Amygdala (tissue), 56 donors: ENCODE measurements around the gene IL20RA.
"Not testable (repeated sequence)": the region's sequence is repeated elsewhere in the genome, so short reads cannot be mapped to it uniquely, and the experiment has no call there.

Source experiments
- DNase-seq, 56 donors: peaks; one replicate each; lab custom pipeline; 2025; lab: John Stamatoyannopoulos, UW

The IL20RA gene

GRCh38 chr6:136979206-136979605 is 65.6 kb downstream of the IL20RA start:
- DNase-seq = no peak

GRCh38 chr6:136977075-136977474 is 67.7 kb downstream of the IL20RA start:
- DNase-seq = no peak

GRCh38 chr6:136975089-136975715 is 69.6 kb downstream of the IL20RA start:
- DNase-seq = no peak

GRCh38 chr6:136973781-136974180 is 71.0 kb downstream of the IL20RA start:
- DNase-seq = not testable (repeated sequence)

GRCh38 chr6:136971609-136972008 is 73.2 kb downstream of the IL20RA start:
- no peak for DNase-seq

GRCh38 chr6:136969930-136970329 is 74.8 kb downstream of the IL20RA start:
- no peak for DNase-seq

GRCh38 chr6:136969433-136969832 is 75.3 kb downstream of the IL20RA start:
- no peak for DNase-seq

- no peak for DNase-seq
These were observed 75.9 kb downstream of the IL20RA start for GRCh38 chr6:136968837-136969236.

- DNase-seq = peak in 33 of 56 donors; percentile 3 to 74 (median 15)
These were observed 76.7 kb downstream of the IL20RA start for GRCh38 chr6:136967876-136968752.

GRCh38 chr6:136964398-136964797 is 80.4 kb downstream of the IL20RA start:
- DNase-seq = no peak

- no peak for DNase-seq
These were observed 81.5 kb downstream of the IL20RA start for GRCh38 chr6:136963259-136963658.

- peak in 2 of 56 donors; percentile 9 to 13 for DNase-seq
These were observed 82.1 kb downstream of the IL20RA start for GRCh38 chr6:136962661-136963060.

- no peak for DNase-seq
These were observed 82.9 kb downstream of the IL20RA start for GRCh38 chr6:136961848-136962247.

- DNase-seq = no peak
These were observed 84.0 kb downstream of the IL20RA start for GRCh38 chr6:136960781-136961180.

- DNase-seq = not testable (repeated sequence)
These were observed 84.8 kb downstream of the IL20RA start for GRCh38 chr6:136959935-136960334.

GRCh38 chr6:136959471-136959891 is 85.3 kb downstream of the IL20RA start:
- no peak for DNase-seq

GRCh38 chr6:136958168-136958567 is 86.6 kb downstream of the IL20RA start:
- DNase-seq = no peak

- no peak for DNase-seq
These were observed 87.9 kb downstream of the IL20RA start for GRCh38 chr6:136956590-136957544.

GRCh38 chr6:136955123-136955522 is 89.6 kb downstream of the IL20RA start:
- DNase-seq = no peak

- peak in 1 of 56 donors; percentile 12 for DNase-seq
These were observed 92.0 kb downstream of the IL20RA start for GRCh38 chr6:136952714-136953260.
